Trophoblast cell (in vitro differentiated cells and primary cell): ENCODE results near the gene HLA-DPA1.

Experiments
- DNase-seq, 2 donors: peaks; one replicate each; pipeline ENCODE4 v3.0.0-alpha.2; 2016
- H2AFZ ChIP-seq: 2 replicates; pipeline ENCODE4 v1.6.1; 2013; ENCODE audit warnings: low read length, moderate library complexity, mild to moderate bottlenecking; ENCODE audit not compliant: insufficient read depth, poor library complexity
- H2AK5ac ChIP-seq: 2 replicates; pipeline ENCODE4 v1.6.1; 2013; ENCODE audit warnings: mild to moderate bottlenecking, low read length
- H2BK120ac ChIP-seq: 2 replicates; pipeline ENCODE4 v1.6.1; 2013; ENCODE audit warnings: low read length, mild to moderate bottlenecking, moderate library complexity; ENCODE audit not compliant: insufficient read depth, poor library complexity
- H2BK12ac ChIP-seq: 2 replicates; pipeline ENCODE4 v1.6.1; 2013; ENCODE audit warnings: mild to moderate bottlenecking, low read length, moderate library complexity
- H2BK5ac ChIP-seq: 2 replicates; pipeline ENCODE4 v1.6.1; 2013; ENCODE audit warnings: low read length, low read depth, moderate library complexity, mild to moderate bottlenecking; ENCODE audit not compliant: poor library complexity
- H3K14ac ChIP-seq: 2 replicates; pipeline ENCODE4 v1.6.1; 2013; ENCODE audit warnings: mild to moderate bottlenecking, low read length
- H3K18ac ChIP-seq: 2 replicates; pipeline ENCODE4 v1.6.1; 2013; ENCODE audit warnings: mild to moderate bottlenecking, low read length
- H3K23ac ChIP-seq: 2 replicates; pipeline ENCODE4 v1.6.1; 2013; ENCODE audit warnings: low read length
- H3K27ac ChIP-seq: 2 replicates; pipeline ENCODE4 v1.5.1; 2013; ENCODE audit warnings: low read depth, mild to moderate bottlenecking, inconsistent platforms, low read length, moderate library complexity
- H3K27me3 ChIP-seq: 2 replicates; pipeline ENCODE4 v1.6.1; 2013; ENCODE audit warnings: inconsistent platforms, mild to moderate bottlenecking, low read length, moderate library complexity; ENCODE audit not compliant: insufficient read depth
- H3K36me3 ChIP-seq, 2 experiments: 1 replicate in 1 of 2; 2 replicates in 1 of 2; pipeline ENCODE4 v1.6.1; 2013; ENCODE audit warnings: low read length in 2 of 2, mild to moderate bottlenecking in 2 of 2, moderate library complexity in 1 of 2; ENCODE audit not compliant: insufficient read depth in 2 of 2, control insufficient read depth in 1 of 2
- H3K4ac ChIP-seq: 2 replicates; pipeline ENCODE4 v1.6.1; 2013; ENCODE audit warnings: low read depth, mild to moderate bottlenecking, low read length, moderate library complexity
- H3K4me1 ChIP-seq, 2 experiments: 1 replicate in 1 of 2; 2 replicates in 1 of 2; pipeline ENCODE4 v1.6.1; 2013; ENCODE audit warnings: low read length in 2 of 2, mild to moderate bottlenecking in 2 of 2, moderate library complexity in 1 of 2; ENCODE audit not compliant: insufficient read depth in 2 of 2, control insufficient read depth in 1 of 2
- H3K4me2 ChIP-seq: 2 replicates; pipeline ENCODE4 v1.6.1; 2013; ENCODE audit warnings: inconsistent platforms, mild to moderate bottlenecking, low read length, moderate library complexity
- H3K4me3 ChIP-seq: 2 replicates; pipeline ENCODE4 v1.5.1; 2013; ENCODE audit warnings: mild to moderate bottlenecking, low read depth, low read length, inconsistent platforms
- H3K79me1 ChIP-seq: one replicate; pipeline ENCODE4 v1.6.1; 2013; ENCODE audit warnings: low read length
- H3K79me2 ChIP-seq: 2 replicates; pipeline ENCODE4 v1.6.1; 2013; ENCODE audit warnings: low read length, mild to moderate bottlenecking; ENCODE audit not compliant: control insufficient read depth, insufficient read depth, poor library complexity
- H3K9ac ChIP-seq: 2 replicates; pipeline ENCODE4 v1.6.1; 2013; ENCODE audit warnings: mild to moderate bottlenecking, low read length
- H3K9me3 ChIP-seq: 2 replicates; pipeline ENCODE4 v1.6.1; 2013; ENCODE audit warnings: low read depth, mild to moderate bottlenecking, control low read depth, inconsistent platforms, low read length; ENCODE audit not compliant: insufficient read depth
- H4K12ac ChIP-seq: 2 replicates; pipeline ENCODE4 v1.6.1; 2013; ENCODE audit warnings: low read depth, mild to moderate bottlenecking, low read length, moderate library complexity
- H4K8ac ChIP-seq: 2 replicates; pipeline ENCODE4 v1.6.1; 2013; ENCODE audit warnings: low read depth, mild to moderate bottlenecking, low read length, moderate library complexity
- H4K91ac ChIP-seq: one replicate; pipeline ENCODE4 v1.6.1; 2013; ENCODE audit warnings: low read depth, mild to moderate bottlenecking, low read length, moderate library complexity
- WGBS: extraction: QIAGEN DNeasy Blood & Tissue Kit; methylation state at CpG from one replicate; pipeline ENCODE4 v1.1.7; 2013; ENCODE audit warnings: missing lambda C conversion rate; ENCODE audit not compliant: insufficient read length, insufficient coverage; ENCODE audit errors: extremely low coverage; 5-methylcytosine and 5-hydroxymethylcytosine counted together

The HLA-DPA1 gene

GRCh38 chr6:33117811-33118277, 44.4 kb upstream of the HLA-DPA1 start:
- Histone ChIP-seq H4K91ac (no peak overlapping the region), H3K23ac (no peak overlapping the region), H2BK5ac (no peak overlapping the region), H2BK120ac (no peak overlapping the region), H3K4me3 (no peak overlapping the region), H3K79me2 (no peaks in the 10 kb centered on the region), H2AK5ac (no peak overlapping the region), H2AFZ (no peak overlapping the region), H3K4ac (no peak overlapping the region), H2BK12ac (no peak overlapping the region), H3K4me2 (peak overlapping the region; percentile 48), H3K9me3 (no peaks in the 10 kb centered on the region), H3K4me1 (peaks cover 11 to 15% of the 10 kb centered on the region in 2 experiments), H3K27ac (no peak overlapping the region), H3K27me3 (peaks cover 7% of the 10 kb centered on the region), H4K12ac (no peak overlapping the region), H3K14ac (no peak overlapping the region), H3K18ac (no peak overlapping the region), H3K36me3 (no peaks in the 10 kb centered on the region), H3K9ac (no peak overlapping the region), H4K8ac (no peak overlapping the region), H3K79me1 (no peaks in the 10 kb centered on the region)
- no CpG with 5 or more reads among the region's 9 CpGs for WGBS
- no peak for DNase-seq

- peak overlapping the region; percentile 54 for H3K9ac ChIP-seq
- no peak overlapping the region for H3K23ac ChIP-seq
- no peak overlapping the region for H4K8ac ChIP-seq
- H3K27ac ChIP-seq, result no peak overlapping the region
- no peaks in the 10 kb centered on the region for H3K79me1 ChIP-seq
- H3K36me3 ChIP-seq, result no peaks in the 10 kb centered on the region
- peak overlapping the region; percentile 31 for H3K4me3 ChIP-seq
- no peaks in the 10 kb centered on the region for H3K79me2 ChIP-seq
- H2BK12ac ChIP-seq, result no peak overlapping the region
- no peak overlapping the region for H4K12ac ChIP-seq
- no peak overlapping the region for H3K14ac ChIP-seq
- no peak for DNase-seq
- no peak overlapping the region for H3K4ac ChIP-seq
- H3K4me2 ChIP-seq, result peak overlapping the region; percentile 48
- WGBS, result no CpG with 5 or more reads among the region's 32 CpGs
- H3K9me3 ChIP-seq, result no peaks in the 10 kb centered on the region
- H4K91ac ChIP-seq, result no peak overlapping the region
- no peak overlapping the region for H2AFZ ChIP-seq
- H3K18ac ChIP-seq, result no peak overlapping the region
- H2BK120ac ChIP-seq, result no peak overlapping the region
- peaks cover 11 to 15% of the 10 kb centered on the region in 2 experiments for H3K4me1 ChIP-seq
- peaks cover 7% of the 10 kb centered on the region for H3K27me3 ChIP-seq
- H2BK5ac ChIP-seq, result no peak overlapping the region
- H2AK5ac ChIP-seq, result no peak overlapping the region
These were observed 43.6 kb upstream of the HLA-DPA1 start for GRCh38 chr6:33116841-33117711.

GRCh38 chr6:33116417-33116816, 43.0 kb upstream of the HLA-DPA1 start:
- H3K9me3 ChIP-seq, result no peaks in the 10 kb centered on the region
- no peaks in the 10 kb centered on the region for H3K36me3 ChIP-seq
- no peak overlapping the region for H2BK5ac ChIP-seq
- DNase-seq, result no peak
- H3K9ac ChIP-seq, result no peak overlapping the region
- no peak overlapping the region for H3K14ac ChIP-seq
- no CpG with 5 or more reads among the region's 6 CpGs for WGBS
- H2AFZ ChIP-seq, result no peak overlapping the region
- H4K8ac ChIP-seq, result no peak overlapping the region
- H2BK120ac ChIP-seq, result no peak overlapping the region
- no peaks in the 10 kb centered on the region for H3K79me1 ChIP-seq
- H3K79me2 ChIP-seq, result no peaks in the 10 kb centered on the region
- no peak overlapping the region for H3K18ac ChIP-seq
- H3K4me2 ChIP-seq, result peak overlapping the region; percentile 48
- no peak overlapping the region for H4K12ac ChIP-seq
- no peak overlapping the region for H3K4ac ChIP-seq
- H3K4me1 ChIP-seq, result peaks cover 11 to 15% of the 10 kb centered on the region in 2 experiments
- no peak overlapping the region for H3K23ac ChIP-seq
- no peak overlapping the region for H2AK5ac ChIP-seq
- peaks cover 7% of the 10 kb centered on the region for H3K27me3 ChIP-seq
- H4K91ac ChIP-seq, result no peak overlapping the region
- no peak overlapping the region for H3K4me3 ChIP-seq
- H3K27ac ChIP-seq, result no peak overlapping the region
- no peak overlapping the region for H2BK12ac ChIP-seq

- H2AK5ac ChIP-seq, result no peak overlapping the region
- DNase-seq, result no peak
- no peaks in the 10 kb centered on the region for H3K9me3 ChIP-seq
- no peak overlapping the region for H3K4ac ChIP-seq
- peaks cover 7% of the 10 kb centered on the region for H3K27me3 ChIP-seq
- no peak overlapping the region for H2BK120ac ChIP-seq
- no peak overlapping the region for H4K12ac ChIP-seq
- H3K4me2 ChIP-seq, result no peak overlapping the region
- no peak overlapping the region for H3K18ac ChIP-seq
- H3K79me2 ChIP-seq, result no peaks in the 10 kb centered on the region
- no peak overlapping the region for H2BK12ac ChIP-seq
- H3K4me3 ChIP-seq, result no peak overlapping the region
- no peaks in the 10 kb centered on the region for H3K36me3 ChIP-seq
- no peak overlapping the region for H4K8ac ChIP-seq
- no peak overlapping the region for H3K27ac ChIP-seq
- H3K4me1 ChIP-seq, result peaks cover 11 to 15% of the 10 kb centered on the region in 2 experiments
- no peak overlapping the region for H3K23ac ChIP-seq
- H2AFZ ChIP-seq, result no peak overlapping the region
- H2BK5ac ChIP-seq, result no peak overlapping the region
- H3K9ac ChIP-seq, result no peak overlapping the region
- no peak overlapping the region for H3K14ac ChIP-seq
- no peaks in the 10 kb centered on the region for H3K79me1 ChIP-seq
- no peak overlapping the region for H4K91ac ChIP-seq
These were observed 41.0 kb upstream of the HLA-DPA1 start for GRCh38 chr6:33114406-33114805.
